Ovary (tissue), 3 donors: ENCODE measurements around the gene HYAL3.

Experiments used
- POLR2A ChIP-seq: fragments of 450-650 bp; IDR thresholded peaks from one replicate; pipeline ENCODE4 v1.6.1; 2017; ENCODE audit warnings: antibody characterized with exemption, mild to moderate bottlenecking, moderate library complexity
- TF ChIP-seq, protein P1 (sequence below), 3 donors: fragments of 450-650 bp in 2 of 3; fragments of 200-600 bp in 1 of 3; IDR thresholded peaks; one replicate each; pipeline versions ENCODE4 v1.5.1 to v1.8.0; 2016 to 2022; ENCODE audit warnings: antibody characterized with exemption in 3 of 3, mild to moderate bottlenecking in 1 of 3
- donor health status: DM: no; HTN: no; CAD: no.

DNA sequence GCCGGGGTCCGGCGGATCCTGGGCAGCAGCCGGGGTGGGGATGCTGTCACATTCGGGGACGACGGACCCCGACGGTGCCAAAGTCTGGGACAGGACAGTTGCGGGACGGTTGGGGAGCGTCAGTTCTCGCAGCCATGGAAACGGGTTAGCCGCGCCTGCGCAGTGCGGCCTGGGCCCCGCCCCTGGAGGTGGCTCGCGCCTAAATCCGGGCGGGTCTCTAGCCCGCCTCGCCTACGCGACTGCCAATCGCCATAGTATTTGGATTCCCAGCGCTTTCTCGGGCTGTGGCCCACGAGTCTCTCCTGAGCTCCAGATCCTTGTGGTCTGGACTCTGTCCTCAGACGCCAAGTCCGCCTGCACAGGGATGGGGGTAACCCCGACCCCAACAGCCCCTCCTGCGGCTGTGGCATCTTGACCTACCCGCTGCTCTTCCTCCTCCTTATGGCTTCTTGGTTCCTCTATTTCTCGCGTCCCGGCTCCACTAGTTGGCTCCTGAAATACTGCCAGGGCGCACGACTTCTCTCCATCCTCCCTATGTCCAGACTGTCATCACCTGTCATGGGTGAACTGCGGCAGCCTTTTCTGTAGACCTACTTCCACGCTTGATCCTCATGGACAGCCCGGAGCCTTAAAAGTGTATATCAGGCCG lies 46.5 kb upstream of the HYAL3 start, which contains the start of gene ZMYND10:
- TF ChIP-seq POLR2A: no peak
- TF ChIP-seq, protein P1, sequence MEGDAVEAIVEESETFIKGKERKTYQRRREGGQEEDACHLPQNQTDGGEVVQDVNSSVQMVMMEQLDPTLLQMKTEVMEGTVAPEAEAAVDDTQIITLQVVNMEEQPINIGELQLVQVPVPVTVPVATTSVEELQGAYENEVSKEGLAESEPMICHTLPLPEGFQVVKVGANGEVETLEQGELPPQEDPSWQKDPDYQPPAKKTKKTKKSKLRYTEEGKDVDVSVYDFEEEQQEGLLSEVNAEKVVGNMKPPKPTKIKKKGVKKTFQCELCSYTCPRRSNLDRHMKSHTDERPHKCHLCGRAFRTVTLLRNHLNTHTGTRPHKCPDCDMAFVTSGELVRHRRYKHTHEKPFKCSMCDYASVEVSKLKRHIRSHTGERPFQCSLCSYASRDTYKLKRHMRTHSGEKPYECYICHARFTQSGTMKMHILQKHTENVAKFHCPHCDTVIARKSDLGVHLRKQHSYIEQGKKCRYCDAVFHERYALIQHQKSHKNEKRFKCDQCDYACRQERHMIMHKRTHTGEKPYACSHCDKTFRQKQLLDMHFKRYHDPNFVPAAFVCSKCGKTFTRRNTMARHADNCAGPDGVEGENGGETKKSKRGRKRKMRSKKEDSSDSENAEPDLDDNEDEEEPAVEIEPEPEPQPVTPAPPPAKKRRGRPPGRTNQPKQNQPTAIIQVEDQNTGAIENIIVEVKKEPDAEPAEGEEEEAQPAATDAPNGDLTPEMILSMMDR (IDR thresholded peaks at IDR 0.05): no peak
